HepG2 (cell line): Measurements from ENCODE around the gene POU6F2.

ENCODE experiments used
- ARNTL ChIP-seq: sonication (generic); formaldehyde crosslinking; IDR thresholded peaks from 2 replicates; pipeline ENCODE4 v1.4.0; 2020; ENCODE audit warnings: mild to moderate bottlenecking, missing genetic modification reagents
- CTCF ChIP-seq: sonication (generic); formaldehyde crosslinking; IDR thresholded peaks from 2 replicates; pipeline ENCODE4 v1.5.0; 2020; ENCODE audit warnings: mild to moderate bottlenecking, missing genetic modification reagents, moderate library complexity
- E2F5 ChIP-seq: sonication (generic); formaldehyde crosslinking; conservative IDR thresholded peaks from 2 replicates; pipeline ENCODE4 v1.4.0; 2020; ENCODE audit warnings: missing genetic modification reagents
- HOXA7 ChIP-seq: sonication (generic); formaldehyde crosslinking; IDR thresholded peaks from 2 replicates; pipeline ENCODE4 v1.8.1; 2022; ENCODE audit warnings: mild to moderate bottlenecking, missing genetic modification reagents, moderate library complexity
- NFE2L2 ChIP-seq: fragments of 150-350 bp; IDR thresholded peaks from 2 replicates; pipeline ENCODE4 v1.6.1; 2014; ENCODE audit warnings: low read length
- SMC3 ChIP-seq: IDR thresholded peaks from 2 replicates; pipeline ENCODE4 v1.6.1; 2011; ENCODE audit warnings: low read length, improper control_type of control experiment
- TCF12 ChIP-seq, 2 experiments: fragments of 450-650 bp in 1 of 2; sonication (generic) in 1 of 2; formaldehyde crosslinking in 1 of 2; IDR thresholded peaks; 2 replicates each; pipeline versions ENCODE4 v1.6.1 to v1.8.0; 2017 to 2022; ENCODE audit warnings: antibody characterized with exemption in 1 of 2, mild to moderate bottlenecking in 1 of 2, missing genetic modification reagents in 1 of 2, moderate library complexity in 1 of 2
- USF2 ChIP-seq, 2 experiments: sonication (generic) in 1 of 2; formaldehyde crosslinking in 1 of 2; IDR thresholded peaks; 2 replicates each; pipeline versions ENCODE4 v1.5.1 to v1.6.1; 2011 to 2020; ENCODE audit warnings: borderline replicate concordance in 1 of 2, low read depth in 1 of 2, low read length in 1 of 2, mild to moderate bottlenecking in 1 of 2, missing genetic modification reagents in 1 of 2, moderate library complexity in 1 of 2
- ZNF101 ChIP-seq: sonication (generic); formaldehyde crosslinking; IDR thresholded peaks from 2 replicates; pipeline ENCODE4 v1.4.0; 2020; ENCODE audit warnings: mild to moderate bottlenecking, low read depth, missing genetic modification reagents, borderline replicate concordance
- ZNF510 ChIP-seq: sonication (generic); formaldehyde crosslinking; IDR thresholded peaks from 2 replicates; pipeline ENCODE4 v1.4.0; 2020; ENCODE audit warnings: low read depth, mild to moderate bottlenecking, missing genetic modification reagents
- ZNF609 ChIP-seq: sonication (generic); formaldehyde crosslinking; IDR thresholded peaks from 2 replicates; pipeline ENCODE4 v1.4.0; 2020; ENCODE audit warnings: mild to moderate bottlenecking, missing genetic modification reagents, borderline replicate concordance

GRCh38 chr7:39407137-39407536 is 429.4 kb downstream of the POU6F2 start:
- TF ChIP-seq ZNF101 (CRISPR knock-in tag) (no peak), CTCF (CRISPR knock-in tag) (no peak), SMC3 (no peak), ZNF609 (CRISPR knock-in tag) (no peak), NFE2L2 (no peak), HOXA7 (CRISPR knock-in tag) (no peak), ARNTL (CRISPR knock-in tag) (no peak), USF2 (IDR thresholded peaks at IDR 0.05; ENCODE audit: low read depth, low read length) (no peak), USF2 (CRISPR knock-in tag; IDR thresholded peaks at IDR 0.05; ENCODE audit: borderline replicate concordance) (no peak), TCF12 (IDR thresholded peaks at IDR 0.05) (no peak), TCF12 (CRISPR knock-in tag; IDR thresholded peaks at IDR 0.05) (no peak), E2F5 (CRISPR knock-in tag) (no peak), ZNF510 (CRISPR knock-in tag) (no peak)
